GM04503 (cell line): ENCODE results near the gene ZNF578.
"Not testable (repeated sequence)": the region's sequence is repeated elsewhere in the genome, so short reads cannot be mapped to it uniquely, and the experiment has no call there.

Source experiments
- DNase-seq: peaks from one replicate; pipeline ENCODE4 v3.0.0-alpha.2; 2012; ENCODE audit warnings: low read depth

Gene ZNF578

GRCh38 chr19:52516191-52516590 is 62.8 kb downstream of the ZNF578 start:
- no peak for DNase-seq

GRCh38 chr19:52518646-52519045 is 65.3 kb downstream of the ZNF578 start:
- DNase-seq = no peak

GRCh38 chr19:52519175-52519574 is 65.8 kb downstream of the ZNF578 start:
- not testable (repeated sequence) for DNase-seq

- DNase-seq = no peak
Observed at GRCh38 chr19:52520013-52520412, 66.7 kb downstream of the ZNF578 start.

- DNase-seq = no peak
Observed at GRCh38 chr19:52522551-52522950, 69.2 kb downstream of the ZNF578 start.

GRCh38 chr19:52524086-52524485 is 70.7 kb downstream of the ZNF578 start:
- DNase-seq = no peak

- peak; percentile 66 for DNase-seq
Observed at GRCh38 chr19:52527134-52527955, 74.0 kb downstream of the ZNF578 start, which contains the start of gene ZNF808. Gene ZNF808, plus strand, starts transcription at chr19:52527668. Its CDS starts 15,617 bp downstream, at chr19:52543285.

- DNase-seq = no peak
Observed at GRCh38 chr19:52527956-52528351, 74.6 kb downstream of the ZNF578 start.

- DNase-seq = no peak
Observed at GRCh38 chr19:52532480-52532879, 79.1 kb downstream of the ZNF578 start.

- DNase-seq = no peak
Observed at GRCh38 chr19:52533901-52534300, 80.5 kb downstream of the ZNF578 start.

- DNase-seq = not testable (repeated sequence)
Observed at GRCh38 chr19:52535385-52535770, 82.0 kb downstream of the ZNF578 start.

- peak; percentile 21 for DNase-seq
Observed at GRCh38 chr19:52535771-52536447, 82.6 kb downstream of the ZNF578 start.

GRCh38 chr19:52536448-52536800 is 83.1 kb downstream of the ZNF578 start:
- DNase-seq = no peak

- not testable (repeated sequence) for DNase-seq
Observed at GRCh38 chr19:52538815-52539214, 85.5 kb downstream of the ZNF578 start.

GRCh38 chr19:52541176-52541575 is 87.8 kb downstream of the ZNF578 start:
- DNase-seq = not testable (repeated sequence)

GRCh38 chr19:52541608-52542007 is 88.3 kb downstream of the ZNF578 start:
- DNase-seq = no peak

GRCh38 chr19:52542541-52542940 is 89.2 kb downstream of the ZNF578 start:
- DNase-seq = not testable (repeated sequence)

GRCh38 chr19:52542984-52543664 is 89.8 kb downstream of the ZNF578 start:
- no peak for DNase-seq

GRCh38 chr19:52554216-52554971 is 101.0 kb downstream of the ZNF578 start:
- no peak for DNase-seq

- no peak for DNase-seq
Observed at GRCh38 chr19:52557231-52557995, 104.1 kb downstream of the ZNF578 start.

- not testable (repeated sequence) for DNase-seq
Observed at GRCh38 chr19:52558732-52559445, 105.5 kb downstream of the ZNF578 start.
